Activated CD4-positive, alpha-beta T cell treated with anti-CD3 and anti-CD28 coated beads, Interleukin-2, amount 50 U/mL, for 24 hours (primary cell): ENCODE data around the gene NAB2.

Source experiments
- DNase-seq, 2 donors: peaks; one replicate each; pipeline ENCODE4 v3.0.0-alpha.2; 2020; ENCODE audit warnings: low read depth in 1 of 2, low spot score in 1 of 2

Gene NAB2

DNA sequence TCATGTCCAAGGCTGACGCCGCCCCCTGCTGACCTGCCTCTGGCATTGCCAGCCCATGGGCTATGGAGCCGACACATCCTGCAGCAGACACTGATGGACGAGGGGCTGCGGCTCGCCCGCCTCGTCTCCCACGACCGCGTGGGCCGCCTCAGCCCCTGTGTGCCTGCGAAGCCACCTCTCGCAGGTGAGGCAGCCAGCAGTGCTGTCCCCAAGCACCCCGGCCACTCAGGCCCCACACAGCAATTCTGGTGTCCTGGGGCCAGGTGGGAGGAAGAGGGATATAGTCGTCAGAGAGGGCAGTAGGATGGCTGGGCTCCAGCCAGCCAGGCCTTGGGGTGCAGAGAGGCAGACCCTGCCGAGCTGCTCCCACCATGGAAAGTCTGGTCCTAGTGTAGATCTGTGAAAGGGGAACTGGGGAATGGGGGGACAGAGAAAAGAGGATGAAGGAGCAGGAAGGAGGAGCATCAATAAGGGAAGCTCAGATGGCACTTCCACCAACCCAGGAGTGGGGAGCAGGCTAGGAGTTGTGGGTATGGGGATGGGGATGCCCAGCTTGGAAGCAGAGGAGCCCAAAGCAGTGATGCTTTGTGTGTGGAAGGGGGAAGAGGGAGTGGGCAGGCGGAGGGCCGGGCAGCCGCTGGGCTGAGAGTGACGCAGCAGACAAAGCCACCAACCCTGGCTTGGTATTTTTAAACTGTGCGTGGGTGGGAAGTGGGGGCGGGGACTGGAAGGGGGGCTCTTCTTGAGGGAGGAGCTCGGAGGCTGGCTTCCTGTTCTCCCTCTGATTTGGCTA lies 4.7 kb downstream of the NAB2 start:
- DNase-seq: peak; percentile 49 to 63

DNA sequence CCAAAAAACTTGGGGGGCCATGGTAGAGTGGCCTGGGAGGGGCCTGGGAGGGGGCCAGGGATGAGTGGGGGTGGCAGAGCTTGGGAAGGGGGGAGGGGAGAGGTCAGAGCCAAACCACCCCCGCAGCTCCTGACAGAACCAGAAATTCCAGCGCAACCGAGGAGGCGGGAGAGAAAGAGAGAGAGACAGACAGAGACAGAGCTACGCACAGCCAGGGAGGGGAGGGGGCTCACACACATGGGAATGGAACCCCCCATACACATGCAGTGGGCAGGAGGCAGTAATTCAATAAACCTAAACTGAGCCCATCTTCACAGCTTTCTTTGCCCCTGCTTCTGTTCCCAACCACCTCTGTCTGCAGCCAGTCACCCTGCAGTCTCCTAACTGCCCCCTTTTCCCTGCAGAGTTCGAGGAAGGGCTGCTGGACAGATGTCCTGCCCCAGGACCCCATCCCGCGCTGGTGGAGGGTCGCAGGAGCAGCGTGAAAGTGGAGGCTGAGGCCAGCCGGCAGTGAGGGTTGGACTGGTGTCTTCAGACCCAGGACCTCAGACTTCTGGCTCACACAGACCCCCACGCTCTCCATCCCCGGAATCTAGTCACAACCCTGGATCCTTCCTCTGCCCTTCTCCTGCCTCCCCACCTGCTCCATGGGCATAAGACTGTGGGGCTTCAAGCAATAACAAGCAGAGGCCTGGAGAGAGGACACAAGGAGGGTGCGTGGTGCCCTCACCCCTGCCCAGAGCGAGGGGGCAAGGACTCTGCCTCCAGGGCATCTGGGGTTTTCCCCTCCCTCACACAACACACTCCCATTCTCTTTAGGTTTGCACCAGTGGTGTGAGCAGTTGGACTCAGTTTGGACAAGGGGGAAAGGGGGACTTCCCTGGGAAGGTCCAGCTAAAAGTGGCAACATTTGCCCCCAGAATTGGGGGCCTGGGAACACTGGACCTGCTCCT lies 5.6 kb downstream of the NAB2 start:
- no peak for DNase-seq

DNA sequence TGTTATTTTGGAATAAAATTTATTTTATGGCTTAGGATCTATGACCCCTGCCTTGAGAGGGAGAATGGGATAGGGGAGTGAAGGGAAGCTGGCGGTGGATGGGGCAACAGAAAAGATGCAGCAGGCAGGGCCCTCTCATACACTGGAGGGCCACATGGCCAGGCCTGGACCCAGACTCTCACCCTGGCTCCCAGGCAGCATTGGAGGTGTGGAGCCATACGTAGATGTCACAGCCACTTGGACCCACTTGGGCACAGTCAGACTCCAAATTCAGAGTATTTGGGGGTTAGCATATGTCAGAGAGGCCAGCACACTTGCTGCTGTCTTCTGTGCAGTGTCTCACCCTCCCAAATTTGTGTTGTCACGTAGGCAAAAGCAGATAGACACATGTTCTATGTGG lies 6.5 kb downstream of the NAB2 start:
- no peak for DNase-seq

DNA sequence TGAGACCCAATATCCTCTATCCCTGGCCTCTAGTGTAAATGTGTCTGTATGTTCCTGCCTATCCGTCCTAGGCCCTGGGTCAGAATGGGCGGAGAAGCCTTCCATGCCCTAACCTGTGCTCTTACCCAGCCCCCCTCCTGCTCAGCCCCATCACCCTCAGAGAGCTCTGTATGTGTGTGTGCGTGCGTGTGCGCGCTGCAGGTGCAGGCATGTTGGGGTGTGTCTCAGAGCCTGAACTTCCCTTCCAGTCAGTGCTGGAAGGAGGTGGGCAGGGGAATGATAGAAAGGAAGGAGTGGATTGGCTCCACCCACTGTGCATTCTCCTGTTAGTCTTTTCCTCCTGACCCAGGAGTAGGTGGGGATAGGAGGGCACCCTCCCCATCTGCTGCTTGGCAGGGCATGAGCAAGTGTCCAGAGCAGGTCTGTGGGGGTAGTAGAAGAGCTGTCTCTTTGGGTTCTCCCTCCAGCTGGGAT lies 7.2 kb downstream of the NAB2 start:
- DNase-seq: no peak

DNA sequence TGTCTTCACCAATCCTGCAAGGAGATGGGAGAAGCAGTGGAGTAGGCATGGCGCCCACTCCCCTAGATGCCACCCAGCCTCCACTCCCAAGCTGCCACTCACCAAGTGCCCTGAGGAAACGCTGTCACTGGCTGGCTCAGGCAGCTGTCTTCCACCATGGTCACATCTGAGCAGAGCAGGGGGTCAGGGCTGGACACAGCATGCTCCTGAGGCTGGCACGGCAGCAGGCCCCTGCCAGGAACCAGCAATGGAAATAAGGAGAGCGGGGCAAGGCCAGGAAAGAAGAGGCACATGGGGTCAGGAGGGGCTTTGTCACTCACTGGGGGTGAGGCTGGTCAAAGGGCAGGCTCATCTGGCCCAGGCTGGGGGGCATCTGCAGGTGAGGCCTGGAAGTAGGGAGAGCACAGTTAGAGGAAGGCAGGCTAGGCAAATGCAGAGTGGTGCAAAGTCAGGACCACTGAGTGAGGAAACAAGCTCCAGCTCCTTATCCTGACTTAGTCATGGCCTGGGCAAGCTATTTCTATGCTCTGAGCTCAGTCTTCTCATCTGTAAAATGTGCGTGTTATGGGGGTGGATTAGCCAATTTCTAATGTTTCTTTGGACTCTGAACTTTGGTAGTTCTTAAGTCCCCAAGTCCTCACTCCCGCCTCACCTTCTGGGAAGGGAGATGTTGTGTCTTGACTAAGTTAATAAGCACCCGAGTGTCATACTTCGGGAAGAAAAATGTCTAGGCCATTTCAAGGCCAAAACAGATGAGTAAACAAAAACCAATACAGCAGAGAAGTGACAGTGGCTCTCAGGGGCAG lies 8.0 kb downstream of the NAB2 start:
- no peak for DNase-seq

DNA sequence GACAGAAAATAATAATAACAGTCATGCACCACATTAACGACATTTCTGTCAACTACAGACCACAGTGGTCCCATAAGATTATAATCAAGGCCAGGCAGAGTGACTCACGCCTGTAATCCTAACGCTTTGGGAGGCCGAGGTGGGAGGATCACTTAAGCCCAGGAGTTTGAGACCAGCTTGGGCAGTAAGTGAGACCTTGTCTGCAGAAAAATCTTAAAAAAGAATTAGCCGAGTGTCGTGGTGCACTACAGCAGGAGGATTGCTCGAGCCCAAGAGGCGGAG lies 8.6 kb downstream of the NAB2 start:
- no peak for DNase-seq

DNA sequence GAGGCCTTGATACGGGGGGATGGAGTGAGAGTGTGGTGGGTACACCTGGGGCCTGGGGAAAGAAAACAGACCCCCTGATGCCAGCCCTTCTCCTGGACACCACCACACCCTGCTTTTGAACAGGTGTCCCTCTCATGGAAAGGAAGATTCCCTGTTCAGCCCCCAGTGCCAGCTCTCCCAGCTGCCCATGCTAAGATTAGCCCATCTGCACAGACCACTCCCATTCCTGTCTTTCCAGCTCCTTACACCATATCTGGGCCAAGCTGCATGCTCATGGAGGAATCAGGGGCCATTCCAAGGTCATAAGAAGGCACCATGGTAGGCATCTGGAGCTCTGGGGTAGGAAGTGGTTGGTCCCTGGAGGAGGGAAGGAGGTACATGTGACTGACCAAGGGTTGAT lies 9.6 kb downstream of the NAB2 start:
- DNase-seq: no peak

DNA sequence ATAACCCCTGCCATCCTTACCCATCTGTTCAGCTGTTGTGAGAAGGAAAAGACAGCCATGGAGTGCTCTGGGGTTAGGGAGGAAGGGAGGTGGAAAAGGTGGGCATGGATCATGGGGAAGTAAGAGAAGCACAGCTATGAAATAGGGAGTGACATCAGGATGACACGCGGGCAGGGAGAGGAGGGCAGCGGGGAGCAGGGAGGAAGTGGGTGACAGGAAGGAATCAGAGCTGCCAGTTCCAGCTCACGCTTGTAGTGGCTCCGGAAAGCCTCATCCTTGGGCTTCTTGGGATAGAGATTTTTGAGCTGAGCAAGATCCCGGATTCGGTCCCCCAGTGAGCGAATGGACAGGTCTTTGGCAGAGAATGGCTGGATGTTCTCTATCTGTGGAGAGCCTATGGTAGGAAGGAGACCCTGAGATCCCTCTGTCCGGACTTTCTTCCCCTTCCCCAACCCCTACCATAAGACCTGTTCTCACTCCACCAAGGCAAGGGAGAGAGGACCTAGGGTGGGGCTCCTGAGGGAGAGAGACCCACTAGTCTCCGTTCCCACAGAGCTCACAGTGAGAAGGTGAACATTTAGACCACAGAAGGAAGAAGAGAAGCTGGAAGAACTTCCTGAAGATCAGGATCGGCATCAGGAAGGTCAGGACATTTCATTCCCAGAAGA lies 10.3 kb downstream of the NAB2 start:
- DNase-seq: no peak

DNA sequence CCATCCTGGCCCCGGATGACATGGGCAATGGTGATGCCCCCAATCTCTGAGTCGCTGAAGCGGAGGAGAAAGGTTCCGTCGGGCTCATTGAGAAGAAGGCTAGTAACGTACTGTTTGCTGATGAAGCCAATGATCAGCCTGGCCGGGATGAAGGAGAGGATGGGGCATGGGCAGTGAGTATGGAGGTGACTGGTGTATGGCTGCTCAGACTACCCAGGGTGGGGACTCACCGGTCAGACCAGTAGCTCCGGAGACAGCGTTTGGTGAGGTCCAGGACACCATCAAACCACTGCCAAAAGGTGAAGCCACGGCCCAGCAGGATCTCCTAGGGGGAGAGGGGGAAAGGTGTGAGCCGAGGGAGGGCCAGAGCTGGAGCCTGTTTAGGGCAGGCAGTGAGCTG lies 10.9 kb downstream of the NAB2 start:
- no peak for DNase-seq

DNA sequence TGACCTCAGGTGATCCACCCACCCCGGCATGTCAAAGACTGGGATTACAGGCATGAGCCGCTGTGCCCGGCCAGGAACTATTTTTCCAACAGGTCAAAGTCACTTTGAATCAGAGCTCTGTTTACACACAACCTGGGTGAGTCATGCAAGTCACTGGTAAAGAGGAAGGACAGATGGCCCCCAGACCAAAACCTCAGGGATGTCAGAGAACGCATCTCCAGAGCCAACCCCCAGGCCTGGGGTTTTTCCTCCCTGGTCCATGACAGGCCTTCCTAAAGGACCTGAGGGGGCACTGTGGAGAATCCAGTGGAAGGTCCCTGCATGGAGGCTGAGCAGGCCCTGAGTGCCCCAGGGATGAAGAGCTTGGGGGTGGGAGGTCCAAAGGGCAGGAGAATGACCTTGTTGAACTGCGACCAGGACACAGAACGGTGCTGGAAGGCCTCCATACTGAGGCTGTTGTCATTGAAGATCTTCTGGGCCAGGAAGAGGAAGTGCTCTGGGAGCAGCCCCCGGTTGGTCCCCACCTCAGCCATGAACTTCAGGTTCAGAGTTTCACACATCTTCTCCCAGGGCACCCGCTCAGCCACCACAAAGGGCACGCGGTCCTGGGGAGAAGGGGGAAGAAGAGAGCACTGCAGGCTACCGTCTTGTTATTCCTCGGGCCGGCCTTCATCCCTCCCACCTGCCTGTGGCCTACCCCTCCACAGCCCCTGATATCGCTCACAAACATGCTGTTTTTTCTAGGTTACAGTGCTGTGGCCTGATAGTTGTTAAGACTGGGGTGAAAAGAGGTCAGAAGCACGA lies 13.2 kb downstream of the NAB2 start:
- no peak for DNase-seq

DNA sequence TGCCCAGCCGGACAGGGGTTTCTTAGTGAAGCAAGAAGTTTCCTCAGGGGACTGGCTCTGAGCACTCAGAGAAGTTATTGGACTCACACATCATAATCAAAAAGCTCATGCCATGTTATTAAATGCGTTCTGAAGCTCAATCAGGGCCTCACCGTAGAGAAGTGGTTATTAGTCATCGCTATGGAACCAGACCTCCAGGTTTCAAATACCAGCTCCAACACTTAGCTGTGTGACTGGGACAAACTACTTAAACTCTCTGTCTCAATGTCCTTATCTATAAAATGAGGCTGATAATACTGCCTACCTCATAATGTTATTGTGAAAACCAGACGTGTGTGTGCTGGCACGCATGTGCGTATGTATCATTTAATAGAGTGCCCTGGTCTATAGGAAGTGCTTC lies 14.9 kb downstream of the NAB2 start:
- no peak for DNase-seq

DNA sequence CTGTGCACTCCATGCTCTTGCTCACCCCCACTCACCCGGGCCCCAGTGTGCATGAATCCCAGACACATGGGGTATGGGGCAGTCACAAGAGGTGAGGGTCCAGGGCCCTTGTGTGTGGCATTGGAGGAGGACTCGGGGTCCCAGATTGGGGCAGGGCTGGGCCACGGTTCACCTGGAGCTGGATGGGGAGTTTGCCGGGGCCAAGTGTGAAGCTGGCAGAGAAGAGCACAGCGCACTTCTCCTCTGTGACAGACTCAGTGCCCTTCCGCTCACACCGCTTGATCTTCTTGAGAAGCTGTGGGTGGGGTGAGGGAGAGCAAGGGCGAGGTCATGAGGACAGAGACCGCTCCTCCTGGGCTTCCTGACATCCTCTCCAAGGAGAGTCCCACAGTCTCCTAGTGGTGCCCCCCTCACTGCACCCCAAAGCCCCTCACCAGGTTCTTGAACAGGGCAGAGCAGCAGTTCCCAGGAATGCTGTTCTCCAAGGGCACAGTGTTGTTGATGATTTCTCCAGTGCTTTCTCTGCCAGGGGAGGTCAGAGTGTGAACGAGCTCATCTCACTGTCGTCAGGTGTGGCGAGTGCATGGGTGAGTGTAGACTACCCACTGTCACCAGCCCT lies 15.5 kb downstream of the NAB2 start:
- DNase-seq: no peak

DNA sequence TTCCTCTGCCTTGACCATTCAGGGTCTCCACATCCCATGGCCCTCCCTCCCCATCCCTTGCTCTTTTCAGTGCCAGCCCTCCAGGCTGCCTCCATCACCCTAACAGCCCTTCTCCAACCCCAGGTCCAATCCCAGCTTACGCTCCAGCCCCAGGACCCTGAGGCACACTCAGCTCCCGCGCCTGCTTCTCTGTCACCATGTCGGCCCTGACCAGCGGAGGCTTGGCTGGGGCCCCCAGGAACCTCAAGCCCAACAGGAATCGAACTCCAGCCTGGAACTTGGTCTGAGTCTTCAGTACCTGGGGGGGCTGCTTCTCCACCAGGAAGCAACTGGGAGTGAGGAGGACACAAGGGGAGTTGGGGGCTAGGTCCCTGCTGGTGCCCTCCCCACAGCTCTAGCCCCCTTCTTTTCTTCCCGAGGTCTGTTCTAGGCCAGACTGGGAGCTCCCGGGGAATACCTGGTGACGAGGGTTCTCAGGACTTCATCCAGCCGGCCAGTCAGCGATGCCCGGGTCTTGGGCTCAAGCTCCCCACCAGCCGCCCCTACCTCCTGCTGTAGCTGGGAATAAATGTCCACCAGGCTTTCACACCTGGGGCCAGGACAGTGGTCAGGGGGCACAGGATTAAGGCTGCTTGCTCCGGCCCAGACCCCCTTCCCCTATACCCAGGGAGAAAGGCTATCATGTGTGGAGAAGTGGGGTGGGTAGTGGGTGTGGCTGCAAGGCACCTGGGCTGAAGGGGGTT lies 16.3 kb downstream of the NAB2 start:
- DNase-seq: no peak

DNA sequence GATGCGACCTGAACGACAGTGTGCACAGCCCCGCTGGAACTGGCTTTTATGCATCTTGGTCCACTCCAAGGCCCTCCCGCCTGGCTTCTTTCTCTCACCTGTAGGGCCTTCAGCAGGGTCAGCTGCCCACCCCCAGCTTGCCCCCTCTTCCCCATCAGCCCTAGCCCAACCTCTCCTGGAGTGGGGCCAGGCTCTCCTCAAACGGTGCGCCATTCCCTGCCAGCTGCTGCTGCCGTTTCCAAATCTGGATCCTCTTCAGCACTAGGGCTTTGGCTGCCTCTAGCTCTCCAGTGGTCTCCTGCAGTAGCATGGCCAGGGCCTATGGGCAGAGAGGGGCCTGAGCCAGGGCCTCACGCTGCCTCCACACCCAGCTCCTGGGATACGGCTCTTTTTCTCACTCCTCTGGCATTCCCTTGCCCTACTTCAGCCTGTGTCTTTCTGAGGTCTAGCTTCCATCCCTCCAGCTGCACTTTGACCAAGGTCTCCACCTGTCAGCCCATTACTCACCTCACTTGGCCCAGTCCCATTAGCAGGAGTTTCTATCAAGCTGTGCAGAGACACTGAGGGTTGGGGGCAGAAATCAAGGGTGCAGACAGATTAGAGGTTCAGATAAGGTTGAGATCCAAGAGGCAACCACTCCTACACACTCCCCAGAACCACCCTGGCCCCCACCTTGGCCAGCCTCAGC lies 17.3 kb downstream of the NAB2 start:
- no peak for DNase-seq

DNA sequence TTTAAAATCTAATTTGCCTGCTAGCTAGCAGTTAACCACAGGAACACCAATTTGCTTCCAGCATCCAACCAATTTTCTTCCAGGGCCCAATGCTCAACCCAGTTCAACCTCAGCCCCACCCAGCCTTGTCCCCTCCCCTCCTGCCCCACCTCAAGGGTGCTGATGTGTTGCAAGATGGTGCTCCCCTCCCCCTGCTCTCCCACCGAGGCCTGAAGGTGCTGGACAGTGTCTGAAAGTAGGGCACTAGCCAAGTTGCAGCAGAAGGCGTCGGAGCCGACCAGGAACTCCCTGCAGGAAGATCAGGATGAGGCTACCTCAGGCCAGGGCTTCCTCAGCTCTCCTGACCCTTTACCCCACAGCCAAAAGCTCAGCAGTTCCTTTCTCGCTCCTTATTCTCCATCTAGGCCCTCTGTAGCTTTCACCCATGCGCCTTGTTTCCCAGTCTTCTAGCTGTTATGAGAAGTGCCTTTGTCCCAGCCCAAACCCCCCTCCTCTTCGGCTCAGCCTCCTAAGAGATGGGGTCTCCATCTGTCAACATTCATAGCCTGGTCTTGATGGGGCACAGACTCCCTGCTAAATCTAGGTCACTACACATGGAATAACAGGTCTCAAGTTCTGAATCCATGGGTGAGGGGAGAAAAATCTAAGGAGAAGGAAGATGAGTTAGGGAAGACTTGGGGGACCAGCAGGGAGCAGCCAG lies 18.7 kb downstream of the NAB2 start:
- DNase-seq: no peak

DNA sequence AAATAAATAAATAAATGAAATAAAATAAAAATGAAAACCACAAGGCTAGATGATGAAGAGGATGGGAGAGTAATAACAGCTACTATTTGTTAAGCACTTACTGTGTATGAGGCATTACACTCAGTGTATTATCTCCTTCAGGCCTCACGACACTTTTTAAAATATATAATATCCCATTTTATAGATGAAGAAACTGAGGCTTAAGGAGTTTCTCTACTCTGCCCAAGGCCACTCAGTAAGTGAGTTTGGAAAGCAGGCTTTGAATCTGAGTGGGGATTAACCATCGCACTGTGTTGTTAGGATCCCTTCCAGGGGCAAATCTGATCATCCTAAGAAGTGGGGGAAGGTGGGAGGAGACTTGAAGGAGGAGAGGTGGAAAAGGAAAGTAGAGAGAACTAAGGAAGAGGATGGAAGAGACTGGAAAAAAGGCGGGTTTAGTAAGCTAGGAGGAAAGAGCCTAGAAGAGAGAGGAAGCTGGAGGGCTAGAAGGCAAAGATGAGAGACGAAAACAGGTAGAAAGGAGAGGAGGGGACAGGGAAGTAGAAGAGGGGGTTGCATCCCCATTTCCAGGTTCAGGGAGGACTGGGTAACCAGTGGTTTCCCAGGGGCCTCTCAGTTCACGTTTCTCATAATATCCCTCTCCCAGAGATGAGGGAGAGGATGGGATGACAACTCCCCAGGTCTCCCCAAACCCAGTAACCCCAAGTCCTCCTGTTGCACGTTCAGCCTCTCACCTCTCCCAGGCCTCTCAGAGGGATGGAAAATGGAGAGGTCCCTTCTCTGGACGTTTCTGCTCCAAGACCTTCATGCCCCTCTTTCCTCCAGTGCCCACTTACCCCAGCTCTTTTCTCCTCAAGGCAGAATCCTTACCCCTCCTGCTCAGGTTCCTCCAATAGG lies 20.5 kb downstream of the NAB2 start:
- DNase-seq: no peak
